NOMO-1 (cell line): ENCODE measurements around the gene MAGEF1.

Experiments used
- DNase-seq, 2 experiments: peaks; one replicate each; lab custom pipeline; 2025; ENCODE audit not compliant: unreplicated experiment in 2 of 2; lab: John Stamatoyannopoulos, UW

The MAGEF1 gene

GRCh38 chr3:184727357-184728009, 15.6 kb upstream of the MAGEF1 start:
- peak; percentile 78 to 83 for DNase-seq

DNA sequence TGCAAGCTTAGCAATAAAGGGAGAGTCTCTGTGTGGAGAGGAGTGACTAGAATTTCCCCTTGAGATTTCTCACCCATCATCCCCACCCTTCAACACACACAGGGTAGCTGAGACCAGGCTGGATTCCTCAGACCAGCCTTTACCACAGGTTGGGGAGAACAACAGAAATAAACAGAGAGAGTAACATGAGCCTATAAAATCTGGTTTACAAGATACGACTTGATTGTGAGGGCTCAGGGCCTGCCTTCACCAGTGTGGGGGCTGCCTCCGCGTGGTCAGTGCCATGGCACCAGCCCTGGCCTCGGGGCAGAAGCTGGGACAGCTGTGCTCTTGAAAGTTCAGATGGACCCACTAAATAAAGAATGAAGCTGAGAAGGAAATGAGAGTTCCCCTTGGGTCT, 14.6 kb upstream of the MAGEF1 start:
- DNase-seq: no peak

- DNase-seq: no peak
Observed at GRCh38 chr3:184725176-184725719, 13.4 kb upstream of the MAGEF1 start.

DNA sequence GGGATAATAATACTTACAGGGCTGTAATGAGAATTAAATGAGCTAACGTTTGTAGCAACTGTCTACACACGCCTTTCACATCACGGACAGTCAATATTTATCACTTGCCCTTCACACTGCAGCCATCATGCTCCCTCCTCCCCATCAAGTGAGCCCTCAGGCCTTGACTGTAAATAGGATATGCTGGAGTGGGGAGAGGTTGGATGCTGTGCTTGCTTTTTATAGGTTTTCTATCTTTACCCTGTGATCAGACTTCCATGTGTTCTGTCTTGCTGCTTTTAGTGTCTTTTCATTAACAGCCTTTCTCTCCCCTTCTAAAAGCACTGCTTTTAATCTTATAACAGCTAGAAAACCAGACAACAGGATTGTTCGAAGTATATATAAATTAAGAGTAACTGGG, 12.8 kb upstream of the MAGEF1 start:
- DNase-seq: no peak

DNA sequence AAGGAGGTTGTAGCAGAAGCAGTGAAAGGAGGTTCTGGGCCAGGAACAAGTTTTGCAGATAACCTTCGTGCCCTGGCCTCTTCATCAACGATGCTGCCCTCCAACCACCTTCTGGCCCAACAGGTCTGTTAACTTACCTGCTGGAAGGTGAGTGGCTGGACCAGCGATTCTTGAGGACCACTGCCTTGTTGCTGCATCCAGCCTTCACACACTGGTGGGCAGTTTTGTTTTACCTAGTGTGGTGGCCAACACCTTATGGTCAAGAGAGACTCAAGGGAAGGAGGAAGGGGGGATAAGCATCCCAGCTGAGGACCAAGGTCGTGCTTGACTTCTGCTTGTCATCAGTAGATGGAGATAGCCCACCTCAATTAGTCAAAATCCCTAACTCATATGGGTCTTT, 7.8 kb upstream of the MAGEF1 start:
- DNase-seq: no peak

DNA sequence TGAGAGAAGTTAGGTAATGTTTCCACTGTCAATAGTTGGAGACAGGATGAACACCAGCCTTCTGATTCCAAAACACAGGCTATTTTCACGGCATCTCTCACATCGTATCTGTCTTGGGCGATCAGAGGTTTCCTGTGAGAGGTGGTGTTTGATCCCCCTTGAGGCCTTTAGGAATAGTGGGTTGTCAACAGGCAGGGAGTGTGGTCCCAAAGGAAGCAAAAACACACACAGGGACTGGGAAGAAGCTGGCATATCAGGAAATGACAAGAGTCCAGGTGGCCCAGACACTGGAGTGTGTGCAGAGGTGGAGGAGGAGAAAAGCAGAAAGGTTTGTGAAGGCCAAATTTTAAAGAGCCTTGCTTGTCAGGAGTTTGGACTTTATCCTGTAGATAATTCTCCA, 6.6 kb upstream of the MAGEF1 start:
- no peak for DNase-seq

GRCh38 chr3:184717399-184717983, 5.6 kb upstream of the MAGEF1 start:
- DNase-seq: no peak

DNA sequence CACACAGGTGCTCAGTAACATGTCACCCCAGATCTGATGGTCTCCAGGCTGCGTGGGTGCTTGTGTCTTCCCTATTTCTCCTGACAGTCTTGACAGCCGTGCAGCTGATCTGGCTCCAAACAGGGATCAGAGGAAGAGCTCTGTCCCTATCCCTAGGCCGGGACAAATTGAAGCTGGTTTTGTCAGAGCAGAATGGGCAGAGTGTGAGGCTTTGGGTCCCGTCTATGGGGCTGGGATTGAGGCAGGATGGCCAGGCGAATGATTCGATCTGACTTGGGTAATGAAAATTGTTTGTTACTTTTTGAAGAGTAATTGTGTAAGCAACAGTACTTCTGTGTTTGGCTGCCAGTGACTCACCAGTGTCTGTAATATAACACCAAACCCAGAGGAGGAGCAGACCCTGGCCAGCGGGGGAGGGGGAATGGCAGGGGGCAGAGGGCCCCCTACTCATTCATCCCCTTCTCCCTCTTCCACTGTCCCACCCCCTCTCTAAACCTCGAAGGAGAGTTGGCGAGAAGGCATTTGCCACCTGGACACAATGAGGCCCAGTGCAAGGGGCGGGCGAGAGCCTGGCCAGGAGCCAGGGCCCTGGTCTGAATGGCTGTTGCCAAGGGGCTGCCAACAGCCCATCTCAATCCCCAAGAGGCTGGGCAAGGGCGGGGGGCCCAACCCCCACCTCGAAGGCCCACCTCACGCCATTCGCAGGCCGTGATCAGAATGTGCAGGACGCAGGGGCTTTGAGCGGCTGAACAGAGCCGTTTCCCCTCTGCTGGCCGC, 4.9 kb upstream of the MAGEF1 start:
- DNase-seq: peak in 1 of 2 experiments; percentile 45

GRCh38 chr3:184715943-184716621, 4.2 kb upstream of the MAGEF1 start:
- DNase-seq: no peak

DNA sequence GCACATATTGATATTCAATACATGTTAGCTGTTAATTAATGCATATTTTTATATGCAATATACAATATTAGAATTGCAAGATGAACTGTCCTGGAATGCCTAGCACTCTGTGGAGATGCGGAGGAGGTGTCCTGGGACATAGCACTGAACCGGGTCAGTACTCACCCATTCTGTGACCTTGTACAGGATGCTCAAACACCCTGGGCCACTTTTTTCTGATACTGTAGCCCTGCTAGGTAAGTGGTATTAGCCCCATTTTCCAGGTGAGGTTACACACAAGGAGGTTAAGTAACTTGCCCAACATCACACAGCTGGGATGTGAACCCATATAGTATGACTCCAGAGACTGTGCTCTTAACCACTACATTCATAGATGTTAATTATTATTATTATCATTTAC, 1.7 kb upstream of the MAGEF1 start:
- DNase-seq: no peak

GRCh38 chr3:184713040-184713355, 1.1 kb upstream of the MAGEF1 start:
- DNase-seq: peak in 1 of 2 experiments; percentile 17

DNA sequence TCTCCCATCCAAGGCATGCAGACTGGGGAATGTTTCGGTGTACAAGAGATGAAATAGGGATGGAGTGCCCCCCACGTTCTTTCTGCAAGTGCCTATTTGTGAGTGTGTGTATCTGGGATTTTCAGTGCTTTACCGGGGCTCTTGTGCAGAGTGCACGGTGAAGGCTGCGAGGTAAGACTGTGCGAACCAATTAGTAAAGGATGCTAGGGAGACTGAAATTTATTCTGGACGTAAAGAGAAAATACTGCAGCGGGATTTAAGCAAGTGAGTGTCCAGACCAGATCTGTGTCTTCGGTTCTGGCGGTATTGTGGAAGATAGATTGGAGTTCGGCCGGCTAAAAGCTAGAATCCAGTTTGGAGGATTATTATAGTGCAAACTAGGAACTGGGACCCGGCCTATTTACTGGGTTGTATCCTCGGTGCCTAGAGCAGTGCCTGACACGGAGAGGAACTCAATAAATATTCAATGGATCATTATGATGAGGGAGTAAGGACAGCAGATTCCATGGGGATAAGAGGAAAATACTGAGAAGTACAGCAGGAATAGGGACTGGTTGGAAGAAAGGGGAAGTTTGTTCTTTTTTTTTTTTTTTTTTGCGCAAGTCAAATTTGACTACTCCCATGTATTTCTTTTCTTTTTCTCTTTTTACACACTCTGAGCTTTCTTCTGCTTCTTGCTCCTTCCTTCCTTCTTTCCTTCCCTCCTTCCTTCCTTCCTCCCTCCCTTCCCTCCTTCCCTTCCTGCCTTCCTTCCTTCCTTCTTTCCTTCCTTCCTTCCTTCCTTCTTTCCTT, 580 bp upstream of the MAGEF1 start:
- peak; percentile 29 to 68 for DNase-seq

GRCh38 chr3:184710870-184711492, 883 bp downstream of the MAGEF1 start:
- peak; percentile 91 to 98 for DNase-seq

DNA sequence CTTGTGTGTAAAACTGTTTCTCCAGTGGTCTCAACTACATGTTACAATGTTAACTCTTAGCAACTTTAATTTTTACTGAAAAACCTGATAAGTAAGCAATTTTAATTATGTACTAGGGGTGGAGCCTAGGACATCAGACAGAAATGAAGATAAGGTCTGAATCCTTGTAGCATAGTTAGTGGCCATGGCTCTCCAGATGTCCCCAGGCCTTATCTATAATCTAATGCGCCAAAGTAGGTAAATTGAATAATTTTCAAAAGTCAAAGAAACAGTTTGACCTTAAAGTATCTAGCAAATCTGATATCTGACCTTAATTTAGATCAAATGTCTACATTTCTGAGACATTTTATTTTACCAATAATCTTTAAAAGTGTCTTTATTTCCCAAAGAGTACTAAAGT, 8.2 kb downstream of the MAGEF1 start:
- DNase-seq: no peak

DNA sequence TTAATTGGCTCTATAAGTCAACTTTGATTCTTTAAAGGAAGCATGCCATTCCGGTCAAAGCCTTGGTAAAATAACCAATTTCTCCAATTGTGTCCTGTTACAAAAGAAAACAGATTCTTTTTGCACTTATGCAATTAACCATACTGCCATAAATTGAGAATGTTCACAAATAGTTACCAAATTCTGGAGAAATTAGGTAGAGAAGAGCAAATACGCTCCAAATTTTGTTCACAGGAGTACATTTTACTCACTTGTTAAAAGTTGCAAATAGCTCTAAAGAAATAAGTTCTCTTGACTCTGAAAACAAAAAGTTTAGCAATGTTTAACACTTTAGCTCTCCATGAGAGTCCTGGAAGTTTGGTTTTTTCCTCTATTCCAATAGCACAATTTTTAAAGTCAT, 11.1 kb downstream of the MAGEF1 start:
- no peak for DNase-seq

DNA sequence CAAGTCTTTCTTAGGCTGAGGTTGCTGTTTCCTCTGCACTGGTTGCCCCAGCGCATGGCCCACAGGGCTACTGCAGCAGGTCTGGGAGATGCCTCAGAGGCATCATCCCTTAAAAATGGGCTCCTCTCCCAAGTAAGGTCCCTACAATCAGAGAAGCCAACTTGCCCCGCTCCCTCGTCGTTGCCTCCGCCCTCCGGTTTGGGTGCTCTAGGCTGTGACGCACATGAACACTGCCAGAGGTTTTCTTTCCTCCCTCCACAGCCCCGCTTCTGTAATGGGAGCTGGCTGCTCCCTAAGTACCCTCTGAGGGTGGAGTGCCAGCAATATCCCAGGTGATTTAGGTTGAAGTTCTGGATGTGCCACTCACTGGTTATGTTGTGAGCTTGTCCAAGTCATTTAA, 14.0 kb downstream of the MAGEF1 start:
- no peak for DNase-seq

GRCh38 chr3:184696697-184697096, 15.2 kb downstream of the MAGEF1 start:
- DNase-seq: no peak

DNA sequence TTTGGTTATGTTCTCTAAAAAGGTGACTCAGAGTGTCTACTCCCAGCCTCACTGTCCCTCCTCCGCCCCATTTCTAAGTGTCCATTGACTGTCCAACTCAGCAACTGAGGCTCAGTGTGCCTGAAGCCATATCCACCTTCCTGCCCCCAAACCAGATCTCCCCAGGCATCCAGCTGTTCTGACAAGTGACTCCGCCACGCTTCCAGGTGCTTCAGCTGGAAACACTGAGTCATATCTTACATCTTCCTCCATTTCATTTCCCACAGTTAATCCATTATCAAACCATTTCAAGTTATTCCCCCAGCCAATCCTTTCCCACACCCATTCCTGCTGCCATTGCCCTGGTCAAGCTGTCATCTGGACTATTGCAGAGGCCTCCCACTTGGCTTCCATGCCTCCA, 17.1 kb downstream of the MAGEF1 start:
- DNase-seq: no peak

DNA sequence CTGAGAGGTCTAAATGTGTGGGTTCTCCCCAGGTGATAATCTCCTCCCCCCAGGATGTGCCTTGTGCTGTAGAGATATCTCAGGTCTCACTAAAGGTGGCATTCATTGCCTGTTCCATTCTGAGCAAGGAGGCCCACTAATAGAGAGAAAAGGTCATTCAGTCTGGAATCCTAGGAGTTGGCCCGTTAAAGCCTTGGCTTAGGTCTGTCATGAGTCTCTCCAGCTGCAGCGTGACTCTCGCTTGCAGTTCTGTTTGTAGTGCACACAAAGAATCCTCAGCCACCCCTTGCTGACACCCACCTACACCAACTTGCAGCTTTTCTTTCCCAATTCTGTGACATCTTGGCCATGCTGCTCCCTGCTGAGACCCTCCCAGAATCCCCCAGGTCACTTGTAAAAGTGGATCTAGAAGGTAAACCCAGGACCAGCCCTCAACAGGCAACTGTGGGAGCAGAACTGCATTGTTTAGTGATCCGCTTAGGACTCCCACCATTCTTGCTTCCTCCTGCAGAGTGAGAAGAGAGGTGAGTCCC, 17.7 kb downstream of the MAGEF1 start:
- no peak for DNase-seq
